HepG2 (cell line): ENCODE measurements around the gene KATNB1. TPM values are rescaled to one million over a fixed set of nuclear protein-coding genes. Genes with fewer than 3 reads are reported as not detected.

Experiments used
- MED8 ChIP-seq: sonication (generic); formaldehyde crosslinking; IDR thresholded peaks from 2 replicates; pipeline ENCODE4 v1.8.1; 2023; ENCODE audit warnings: mild to moderate bottlenecking, missing genetic modification reagents; ENCODE audit not compliant: insufficient replicate concordance
- THAP7 ChIP-seq: sonication (generic); formaldehyde crosslinking; IDR thresholded peaks from 2 replicates; pipeline ENCODE4 v1.8.1; 2023; ENCODE audit warnings: mild to moderate bottlenecking, missing genetic modification reagents
- ZBTB1 ChIP-seq: sonication (generic); formaldehyde crosslinking; IDR thresholded peaks from 2 replicates; pipeline ENCODE4 v1.4.0; 2020; ENCODE audit warnings: missing genetic modification reagents, borderline replicate concordance
- ZBTB39 ChIP-seq: sonication (generic); formaldehyde crosslinking; IDR thresholded peaks from 2 replicates; pipeline ENCODE4 v1.5.0; 2020; ENCODE audit warnings: missing genetic modification reagents
- ZBTB40 ChIP-seq, 2 experiments: fragments of 450-650 bp in 1 of 2; sonication (generic) in 1 of 2; formaldehyde crosslinking in 1 of 2; IDR thresholded peaks; 2 replicates each; pipeline versions ENCODE4 v1.6.1 to v1.8.0; 2016 to 2022; ENCODE audit warnings: antibody characterized with exemption in 1 of 2, mild to moderate bottlenecking in 1 of 2, missing genetic modification reagents in 1 of 2
- ZFYVE20 ChIP-seq: sonication (generic); formaldehyde crosslinking; IDR thresholded peaks from 2 replicates; pipeline ENCODE4 v1.8.0; 2023; ENCODE audit warnings: low read depth, mild to moderate bottlenecking, moderate library complexity, missing genetic modification reagents, borderline replicate concordance
- ZNF292 ChIP-seq: sonication (generic); formaldehyde crosslinking; IDR thresholded peaks from 2 replicates; pipeline ENCODE4 v1.8.1; 2022; ENCODE audit warnings: mild to moderate bottlenecking, low read depth, missing genetic modification reagents, borderline replicate concordance
- ZNF597 ChIP-seq: sonication (generic); formaldehyde crosslinking; IDR thresholded peaks from 2 replicates; pipeline ENCODE4 v1.5.0; 2020; ENCODE audit warnings: missing genetic modification reagents
- polyA plus RNA-seq, 8 experiments: library from polyadenylated mRNA; depleted of rRNA in 3 of 8; stranded (reverse) in 7 of 8; unstranded in 1 of 8; fragments of >200 nt; fragmentation: Illumina TruSeq in 4 of 8; extraction: Trizol in 4 of 8; gene quantifications; 2 replicates each; pipeline versions ENCODE4 v1.2.1 to v1.2.3, GENCODE V29; 2011 to 2016; ENCODE audit warnings: low read depth in 4 of 8, missing spikeins in 1 of 8, mixed read lengths in 1 of 8; ENCODE audit not compliant: insufficient read depth in 1 of 8
- total RNA-seq, 5 experiments: library from RNA; depleted of rRNA; stranded (reverse); fragments of >200 nt; fragmentation: Illumina TruSeq; extraction: Trizol; gene quantifications; 2 replicates each; pipeline ENCODE4 v1.2.3, GENCODE V29; 2016; ENCODE audit warnings: low read depth in 1 of 5

The KATNB1 gene
- total and polyA plus RNA-seq, 2 of the 13 experiments (the other 11 are each of a cell fraction or from before 2014, with no cell fraction given) = 31.5 to 43.5 TPM

GRCh38 chr16:57734925-57735754 is 430 bp upstream of the KATNB1 start (continued):
- no peak for TF ChIP-seq ZBTB40 (IDR thresholded peaks at IDR 0.05)
- TF ChIP-seq ZBTB40 (CRISPR knock-in tag; IDR thresholded peaks at IDR 0.05) = no peak
- TF ChIP-seq THAP7 (CRISPR knock-in tag) = peak; percentile 94; the same call in 1 of the 2 replicates
- TF ChIP-seq MED8 = peak; percentile 34
- no peak for TF ChIP-seq ZNF597 (CRISPR knock-in tag)
- no peak for TF ChIP-seq ZBTB1 (CRISPR knock-in tag)
- TF ChIP-seq ZBTB39 (CRISPR knock-in tag) = peak; percentile 52; the same call in 1 of the 2 replicates
- TF ChIP-seq ZNF292 (CRISPR knock-in tag) = peak; percentile 14; the same call in 1 of the 2 replicates
- no peak for TF ChIP-seq ZFYVE20 (CRISPR knock-in tag)
